ENCODE measurements around the gene TP53RK.

TP53RK gene

DNA sequence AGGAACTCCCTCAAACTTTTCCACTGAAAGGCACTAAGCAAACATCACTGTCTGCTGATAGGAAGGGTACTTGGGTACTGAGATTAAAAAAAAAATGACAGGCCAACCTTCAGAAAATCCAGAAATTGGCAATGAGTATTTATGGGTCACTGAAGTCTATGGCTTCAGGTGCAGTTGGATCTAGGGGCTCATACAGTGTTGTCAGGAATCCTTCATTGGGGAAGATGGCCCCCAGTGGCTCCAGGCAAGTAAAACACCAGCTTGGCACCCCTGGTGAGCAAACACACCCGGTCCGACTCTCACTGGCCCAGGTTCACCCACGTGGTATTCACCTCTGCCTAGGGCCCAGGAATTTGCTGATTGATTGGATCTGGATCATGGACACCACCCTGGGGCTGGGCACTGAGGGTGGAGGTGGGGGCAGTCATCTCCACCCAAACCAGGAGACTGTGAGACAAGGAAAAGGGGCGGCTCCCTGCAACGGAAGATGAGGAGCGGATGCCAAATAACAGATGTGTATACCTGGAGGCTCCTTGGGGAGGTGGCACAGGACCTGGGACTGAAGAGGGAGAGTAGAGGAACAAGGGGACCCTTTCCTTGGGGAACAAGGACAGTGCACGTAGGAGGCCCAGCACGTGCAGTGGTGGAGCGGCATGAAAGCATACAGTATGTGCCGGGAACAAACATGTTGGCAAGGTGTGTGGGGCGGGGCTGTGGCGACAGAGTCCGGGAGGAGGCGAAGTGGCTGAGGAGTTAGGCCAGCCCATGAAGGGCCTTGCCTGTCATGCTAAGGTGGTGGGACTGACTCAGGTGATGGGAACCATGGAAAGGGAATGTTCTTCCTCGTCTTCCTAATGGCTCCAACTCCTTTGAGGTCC is 25.0 kb upstream of the TP53RK start:
- Histone ChIP-seq H3K4me3 (ENCODE audit: low read length) (no peak overlapping the region), H3K79me2 (ENCODE audit: low read length) (no peaks in the 10 kb centered on the region), H3K4me1 (ENCODE audit: low read length) (no peaks in the 10 kb centered on the region), H3K27me3 (ENCODE audit: low read depth, low read length) (peaks cover 11% of the 10 kb centered on the region), H2AFZ (ENCODE audit: low read depth, low read length) (no peak overlapping the region), H3K9me3 (ENCODE audit: insufficient read depth, low read length) (no peaks in the 10 kb centered on the region), H3K27ac (ENCODE audit: low read length) (no peak overlapping the region), H4K20me1 (ENCODE audit: insufficient read depth, low read length) (no peaks in the 10 kb centered on the region), H3K9ac (ENCODE audit: low read length) (no peak overlapping the region), H3K4me2 (ENCODE audit: low read length) (no peak overlapping the region), H3K36me3 (replicated peaks; ENCODE audit: low read depth, low read length) (no peaks in the 10 kb centered on the region)
- TF ChIP-seq, protein P1, sequence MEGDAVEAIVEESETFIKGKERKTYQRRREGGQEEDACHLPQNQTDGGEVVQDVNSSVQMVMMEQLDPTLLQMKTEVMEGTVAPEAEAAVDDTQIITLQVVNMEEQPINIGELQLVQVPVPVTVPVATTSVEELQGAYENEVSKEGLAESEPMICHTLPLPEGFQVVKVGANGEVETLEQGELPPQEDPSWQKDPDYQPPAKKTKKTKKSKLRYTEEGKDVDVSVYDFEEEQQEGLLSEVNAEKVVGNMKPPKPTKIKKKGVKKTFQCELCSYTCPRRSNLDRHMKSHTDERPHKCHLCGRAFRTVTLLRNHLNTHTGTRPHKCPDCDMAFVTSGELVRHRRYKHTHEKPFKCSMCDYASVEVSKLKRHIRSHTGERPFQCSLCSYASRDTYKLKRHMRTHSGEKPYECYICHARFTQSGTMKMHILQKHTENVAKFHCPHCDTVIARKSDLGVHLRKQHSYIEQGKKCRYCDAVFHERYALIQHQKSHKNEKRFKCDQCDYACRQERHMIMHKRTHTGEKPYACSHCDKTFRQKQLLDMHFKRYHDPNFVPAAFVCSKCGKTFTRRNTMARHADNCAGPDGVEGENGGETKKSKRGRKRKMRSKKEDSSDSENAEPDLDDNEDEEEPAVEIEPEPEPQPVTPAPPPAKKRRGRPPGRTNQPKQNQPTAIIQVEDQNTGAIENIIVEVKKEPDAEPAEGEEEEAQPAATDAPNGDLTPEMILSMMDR (IDR thresholded peaks at IDR 0.05; ENCODE audit: low read depth, low read length): no peak
- TF ChIP-seq EZH2phosphoT487 (IDR thresholded peaks at IDR 0.05; ENCODE audit: low read depth): no peak

DNA sequence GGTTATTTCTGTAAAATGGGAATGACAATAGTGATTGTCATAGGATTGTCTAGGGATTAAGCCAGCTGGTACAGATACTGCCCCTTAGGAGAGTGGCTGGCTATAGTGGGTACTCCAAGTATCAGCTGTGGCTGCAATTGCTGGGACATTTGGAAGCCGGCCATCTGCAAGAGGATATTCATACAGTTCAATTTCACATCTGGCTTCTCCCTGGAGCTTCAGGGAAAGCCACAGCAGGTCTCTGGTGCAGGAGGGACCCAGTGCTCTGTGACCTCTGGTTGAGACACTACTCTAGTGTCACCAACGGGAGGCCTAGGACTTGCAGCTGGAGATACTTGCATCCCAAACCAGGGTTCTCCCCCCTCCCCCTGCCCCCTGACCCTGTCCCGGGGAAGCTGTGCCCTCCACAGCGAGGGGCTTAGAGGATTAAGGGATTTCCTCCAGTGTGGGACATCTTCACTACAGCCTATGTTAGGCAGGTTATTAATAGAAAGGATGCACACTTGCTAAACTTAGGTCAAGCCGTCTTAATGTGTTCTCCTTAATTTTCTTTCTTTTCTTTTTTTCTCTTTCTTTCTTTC is 22.9 kb upstream of the TP53RK start:
- no peaks in the 10 kb centered on the region for H3K79me2 ChIP-seq (ENCODE audit: low read length)
- H3K4me1 ChIP-seq (ENCODE audit: low read length): no peaks in the 10 kb centered on the region
- peaks cover 4% of the 10 kb centered on the region; the same call in 1 of the 2 replicates for H3K9me3 ChIP-seq (ENCODE audit: insufficient read depth, low read length)
- H3K4me2 ChIP-seq (ENCODE audit: low read length): no peak overlapping the region
- no peak overlapping the region for H3K4me3 ChIP-seq (ENCODE audit: low read length)
- TF ChIP-seq, protein P1 (IDR thresholded peaks at IDR 0.05; ENCODE audit: low read depth, low read length): no peak
- no peak for TF ChIP-seq EZH2phosphoT487 (IDR thresholded peaks at IDR 0.05; ENCODE audit: low read depth)
- no peaks in the 10 kb centered on the region for H4K20me1 ChIP-seq (ENCODE audit: insufficient read depth, low read length)
- no peak overlapping the region for H3K9ac ChIP-seq (ENCODE audit: low read length)
- H2AFZ ChIP-seq (ENCODE audit: low read depth, low read length): no peak overlapping the region
- no peaks in the 10 kb centered on the region for H3K36me3 ChIP-seq (replicated peaks; ENCODE audit: low read depth, low read length)
- peaks cover 11% of the 10 kb centered on the region for H3K27me3 ChIP-seq (ENCODE audit: low read depth, low read length)
- H3K27ac ChIP-seq (ENCODE audit: low read length): no peak overlapping the region

DNA sequence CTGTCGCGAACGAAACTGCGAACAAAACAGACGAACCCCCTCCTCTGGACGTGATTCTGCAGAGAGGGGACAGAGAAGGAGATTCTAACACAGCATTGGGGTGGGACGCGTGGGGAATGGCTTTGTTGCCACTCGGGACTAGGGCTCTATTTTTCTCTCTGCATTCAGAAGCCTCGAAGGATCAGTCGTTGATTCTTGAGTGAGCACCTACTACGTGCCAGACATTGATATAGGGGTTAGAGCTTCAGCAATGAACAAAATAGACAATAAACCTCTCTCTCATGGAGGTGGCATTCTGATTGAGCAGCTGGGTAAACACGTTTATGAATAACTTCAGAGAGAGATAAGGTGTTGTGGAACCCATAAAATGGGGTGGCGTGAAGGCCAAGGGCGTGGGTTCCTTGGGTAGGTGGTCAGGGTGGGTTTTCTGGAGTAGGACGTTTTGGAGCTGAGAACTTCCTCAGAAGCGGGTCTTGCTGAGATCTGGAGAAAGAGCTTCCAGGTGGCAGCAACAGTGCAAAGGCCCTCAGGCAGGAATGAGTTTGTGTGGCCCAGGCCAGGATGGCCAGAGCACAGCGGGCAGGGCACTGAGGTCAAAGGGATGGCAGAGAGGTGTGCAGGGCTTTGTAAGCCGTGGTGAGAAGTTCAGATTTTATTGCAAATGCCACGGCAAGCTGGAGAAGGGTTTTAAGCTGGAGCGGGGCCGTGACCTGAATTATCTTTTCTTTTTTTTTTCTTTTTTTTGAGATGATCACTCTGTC is 21.1 kb upstream of the TP53RK start:
- Histone ChIP-seq H3K4me3 (ENCODE audit: low read length) (no peak overlapping the region), H3K4me1 (ENCODE audit: low read length) (no peaks in the 10 kb centered on the region), H4K20me1 (ENCODE audit: insufficient read depth, low read length) (no peaks in the 10 kb centered on the region), H3K79me2 (ENCODE audit: low read length) (no peaks in the 10 kb centered on the region), H3K27me3 (ENCODE audit: low read depth, low read length) (peaks cover 13% of the 10 kb centered on the region), H3K9ac (ENCODE audit: low read length) (no peak overlapping the region), H3K4me2 (ENCODE audit: low read length) (no peak overlapping the region), H3K27ac (ENCODE audit: low read length) (no peak overlapping the region), H3K36me3 (replicated peaks; ENCODE audit: low read depth, low read length) (no peaks in the 10 kb centered on the region), H2AFZ (ENCODE audit: low read depth, low read length) (no peak overlapping the region), H3K9me3 (ENCODE audit: insufficient read depth, low read length) (peaks cover 9% of the 10 kb centered on the region)
- TF ChIP-seq, protein P1 (IDR thresholded peaks at IDR 0.05; ENCODE audit: low read depth, low read length): no peak
- no peak for TF ChIP-seq EZH2phosphoT487 (IDR thresholded peaks at IDR 0.05; ENCODE audit: low read depth)
